Activated effector memory CD4-positive, alpha-beta T cell treated with anti-CD3 and anti-CD28 coated beads, Interleukin-2, amount 50 U/mL, for 16 hours (primary cell): ENCODE measurements around the gene MEPCE.
"Not testable (repeated sequence)": the region's sequence is repeated elsewhere in the genome, so short reads cannot be mapped to it uniquely, and the experiment has no call there.

ENCODE experiments used
- DNase-seq: peaks from one replicate; pipeline ENCODE4 v3.0.0-alpha.2; 2020

The MEPCE gene

GRCh38 chr7:100434297-100435144 lies 4.9 kb downstream of the MEPCE start:
- DNase-seq, result no peak

GRCh38 chr7:100435401-100436304 lies 6.0 kb downstream of the MEPCE start:
- peak; percentile 83 for DNase-seq

GRCh38 chr7:100437150-100438100 lies 7.8 kb downstream of the MEPCE start:
- DNase-seq, result no peak

- DNase-seq, result no peak
These were observed 8.5 kb downstream of the MEPCE start for GRCh38 chr7:100438172-100438571.

- DNase-seq, result not testable (repeated sequence)
These were observed 9.1 kb downstream of the MEPCE start for GRCh38 chr7:100438731-100439130.

GRCh38 chr7:100439244-100439643 lies 9.6 kb downstream of the MEPCE start:
- DNase-seq, result not testable (repeated sequence)

GRCh38 chr7:100441641-100442535 lies 12.3 kb downstream of the MEPCE start:
- DNase-seq, result peak; percentile 57

GRCh38 chr7:100443096-100443840 lies 13.6 kb downstream of the MEPCE start:
- peak; percentile 36 for DNase-seq

GRCh38 chr7:100444311-100445278 lies 15.0 kb downstream of the MEPCE start:
- peak; percentile 48 for DNase-seq

- DNase-seq, result no peak
These were observed 16.4 kb downstream of the MEPCE start for GRCh38 chr7:100446040-100446439.

- not testable (repeated sequence) for DNase-seq
These were observed 17.7 kb downstream of the MEPCE start for GRCh38 chr7:100447363-100447762.

GRCh38 chr7:100449190-100449795 lies 19.7 kb downstream of the MEPCE start:
- no peak for DNase-seq

GRCh38 chr7:100452513-100452912 lies 22.9 kb downstream of the MEPCE start:
- no peak for DNase-seq

- not testable (repeated sequence) for DNase-seq
These were observed 24.2 kb downstream of the MEPCE start for GRCh38 chr7:100453854-100454253.

GRCh38 chr7:100455206-100455605 lies 25.6 kb downstream of the MEPCE start:
- DNase-seq, result no peak

GRCh38 chr7:100456562-100456961 lies 26.9 kb downstream of the MEPCE start:
- no peak for DNase-seq

GRCh38 chr7:100457033-100457432 lies 27.4 kb downstream of the MEPCE start:
- no peak for DNase-seq

- no peak for DNase-seq
These were observed 34.6 kb downstream of the MEPCE start, which contains the start of gene SPACDR for GRCh38 chr7:100464210-100464660. Gene SPACDR (minus strand): TSS chr7:100464260. CDS start chr7:100464025, 235 bp downstream.

GRCh38 chr7:100464791-100465190 lies 35.2 kb downstream of the MEPCE start:
- no peak for DNase-seq
